CD4-positive, alpha-beta T cell (primary cell): ENCODE data around the gene KLRK1. TPM values are rescaled to one million over a fixed set of nuclear protein-coding genes. Genes with fewer than 3 reads are reported as not detected.
A peak's percentile ranks its signal among the peaks of the same experiment; 100 is the strongest.
"Not testable (repeated sequence)": the region's sequence is repeated elsewhere in the genome, so short reads cannot be mapped to it uniquely, and the experiment has no call there.

Experiments
- ATAC-seq: fragments of 200-7000 bp; cut with Tn5 transposase; one replicate; pipeline ENCODE4 v1.10.0; 2022; ENCODE audit warnings: mild to moderate bottlenecking; ENCODE audit not compliant: poor library complexity
- CTCF ChIA-PET: fragments of 350-600 bp; sonication (Branson Sonifier 250); formaldehyde crosslinking; loops from one replicate; lab custom pipeline; 2021; ENCODE audit warnings: antibody characterized with exemption, inconsistent platforms; lab: Charles Lee
- POLR2A ChIA-PET: fragments of 350-600 bp; sonication (Branson Sonifier 250); formaldehyde crosslinking; loops from one replicate; lab custom pipeline; 2021; ENCODE audit warnings: antibody characterized with exemption, inconsistent platforms; lab: Charles Lee
- DNase-seq, 14 experiments: peaks; one replicate each; pipeline ENCODE4 v3.0.0-alpha.2; 2013 to 2020; ENCODE audit warnings: mixed read lengths in 2 of 14
- H3K27ac ChIP-seq, 2 donors: one replicate each; pipeline versions ENCODE4 v1.5.1 to v1.7.0; 2013; ENCODE audit warnings: low read length in 2 of 2, low read depth in 1 of 2, mild to moderate bottlenecking in 1 of 2
- H3K27me3 ChIP-seq, 2 experiments: 1 replicate in 1 of 2; 2 replicates in 1 of 2; pipeline versions ENCODE4 v1.6.1 to v1.7.0; 2013; ENCODE audit warnings: low read length in 2 of 2, control low read depth in 1 of 2, mild to moderate bottlenecking in 1 of 2, moderate library complexity in 1 of 2; ENCODE audit not compliant: insufficient read depth in 2 of 2, control insufficient read depth in 1 of 2
- H3K36me3 ChIP-seq: one replicate; pipeline ENCODE4 v1.6.1; 2013; ENCODE audit warnings: low read length, control low read depth; ENCODE audit not compliant: insufficient read depth
- H3K4me1 ChIP-seq: one replicate; pipeline ENCODE4 v1.6.1; 2013; ENCODE audit warnings: low read length, control low read depth; ENCODE audit not compliant: insufficient read depth
- H3K4me3 ChIP-seq: one replicate; pipeline ENCODE4 v1.5.1; 2013; ENCODE audit warnings: mild to moderate bottlenecking, low read length, moderate library complexity
- H3K9me3 ChIP-seq, 2 experiments: 1 replicate in 1 of 2; 2 replicates in 1 of 2; pipeline versions ENCODE4 v1.6.1 to v1.7.0; 2013; ENCODE audit warnings: low read length in 2 of 2, mild to moderate bottlenecking in 2 of 2, control low read depth in 1 of 2, moderate library complexity in 1 of 2; ENCODE audit not compliant: control insufficient read depth in 1 of 2, insufficient read depth in 1 of 2
- H3K27ac Mint-ChIP-seq: one replicate; pipeline ENCODE4 v1.8.0; 2020; ENCODE audit warnings: mixed read lengths
- H3K27me3 Mint-ChIP-seq: one replicate; pipeline ENCODE4 v1.8.0; 2021; ENCODE audit warnings: mixed read lengths
- H3K36me3 Mint-ChIP-seq: one replicate; pipeline ENCODE4 v1.8.0; 2021; ENCODE audit warnings: low read depth, mixed read lengths
- H3K4me1 Mint-ChIP-seq: one replicate; pipeline ENCODE4 v1.8.0; 2021; ENCODE audit warnings: low read depth, mixed read lengths
- H3K4me3 Mint-ChIP-seq: one replicate; pipeline ENCODE4 v1.8.0; 2020; ENCODE audit warnings: mild to moderate bottlenecking, mixed read lengths
- H3K9me3 Mint-ChIP-seq: one replicate; pipeline ENCODE4 v1.8.0; 2020; ENCODE audit warnings: mixed read lengths
- intact Hi-C, 2 experiments: fragments of 100-400 bp; cut with DNase I in 1 of 2; cut with micrococcal nuclease in 1 of 2; formaldehyde crosslinking; loops; one replicate each; pipeline versions ENCODE4 v1.15.1 to v1.9.0; 2023 to 2025; cut with DNase I, micrococcal nuclease
- total RNA-seq, 174 experiments: library from RNA in 2 of 174; stranded (reverse) in 2 of 174; gene quantifications; one replicate each; pipeline ENCODE4 v1.2.3 and lab custom pipeline; 2021 to 2026
- TF ChIP-seq, protein P1 (sequence below): fragments of 200-600 bp; IDR thresholded peaks from one replicate; pipeline ENCODE4 v1.8.0; 2022; ENCODE audit warnings: antibody characterized with exemption, mild to moderate bottlenecking

KLRK1 gene
- total RNA-seq, 2 experiments from 2014 or later: 0.96 to 1.0 TPM

GRCh38 chr12:10400829-10401228, 11.0 kb upstream of the KLRK1 start:
- no peaks in the 10 kb centered on the region for H3K4me1 ChIP-seq
- no peak overlapping the region for H3K27ac ChIP-seq
- no peak overlapping the region for H3K4me3 ChIP-seq
- Mint-ChIP-seq H3K27ac (no peak overlapping the region), H3K4me3 (no peak overlapping the region), H3K9me3 (no peaks in the 10 kb centered on the region), H3K36me3 (no peaks in the 10 kb centered on the region), H3K4me1 (peaks cover under 1% of the 10 kb centered on the region), H3K27me3 (peaks cover 19% of the 10 kb centered on the region)
- ATAC-seq: no peak
- no peaks in the 10 kb centered on the region for H3K9me3 ChIP-seq
- no peak for DNase-seq
- intact Hi-C loops: no loop called here
- H3K36me3 ChIP-seq: no peaks in the 10 kb centered on the region
- TF ChIP-seq, protein P1, sequence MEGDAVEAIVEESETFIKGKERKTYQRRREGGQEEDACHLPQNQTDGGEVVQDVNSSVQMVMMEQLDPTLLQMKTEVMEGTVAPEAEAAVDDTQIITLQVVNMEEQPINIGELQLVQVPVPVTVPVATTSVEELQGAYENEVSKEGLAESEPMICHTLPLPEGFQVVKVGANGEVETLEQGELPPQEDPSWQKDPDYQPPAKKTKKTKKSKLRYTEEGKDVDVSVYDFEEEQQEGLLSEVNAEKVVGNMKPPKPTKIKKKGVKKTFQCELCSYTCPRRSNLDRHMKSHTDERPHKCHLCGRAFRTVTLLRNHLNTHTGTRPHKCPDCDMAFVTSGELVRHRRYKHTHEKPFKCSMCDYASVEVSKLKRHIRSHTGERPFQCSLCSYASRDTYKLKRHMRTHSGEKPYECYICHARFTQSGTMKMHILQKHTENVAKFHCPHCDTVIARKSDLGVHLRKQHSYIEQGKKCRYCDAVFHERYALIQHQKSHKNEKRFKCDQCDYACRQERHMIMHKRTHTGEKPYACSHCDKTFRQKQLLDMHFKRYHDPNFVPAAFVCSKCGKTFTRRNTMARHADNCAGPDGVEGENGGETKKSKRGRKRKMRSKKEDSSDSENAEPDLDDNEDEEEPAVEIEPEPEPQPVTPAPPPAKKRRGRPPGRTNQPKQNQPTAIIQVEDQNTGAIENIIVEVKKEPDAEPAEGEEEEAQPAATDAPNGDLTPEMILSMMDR: no peak
- ChIA-PET POLR2A (no interaction called here), CTCF (no interaction called here)
- peaks cover 0 to 6% of the 10 kb centered on the region in 2 experiments for H3K27me3 ChIP-seq

DNA sequence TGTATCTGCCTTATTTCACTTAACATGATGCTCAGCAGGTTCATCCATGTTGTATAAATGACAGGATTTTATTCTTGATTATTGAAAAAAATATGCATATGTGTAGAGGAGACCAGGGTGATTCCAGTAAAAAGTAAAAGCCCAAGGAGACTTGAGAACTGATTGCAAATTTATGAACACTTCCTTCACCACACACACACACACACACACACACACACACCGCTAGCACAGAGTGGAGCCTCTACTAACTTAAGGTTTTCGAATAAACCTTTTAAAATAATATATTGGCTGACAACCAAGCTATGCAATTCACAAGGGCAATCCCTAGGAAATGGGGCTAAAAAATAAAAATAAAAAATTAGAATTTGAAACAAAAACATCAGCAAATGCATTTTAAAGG, 8.3 kb upstream of the KLRK1 start:
- intact Hi-C loops: loop anchor here in 1 of 2 experiments (10.0 kb wide), 1 partner anchor 63 kb away; no protein-coding TSS in a partner anchor
- ATAC-seq (no peak), DNase-seq (no peak)
- Mint-ChIP-seq H3K4me3 (no peak overlapping the region), H3K27ac (no peak overlapping the region), H3K4me1 (peaks cover 7% of the 10 kb centered on the region), H3K36me3 (no peaks in the 10 kb centered on the region), H3K27me3 (peaks cover 23% of the 10 kb centered on the region), H3K9me3 (no peaks in the 10 kb centered on the region)
- CTCF ChIA-PET: no interaction called here
- POLR2A ChIA-PET: no interaction called here
- no peak overlapping the region for H3K27ac ChIP-seq
- no peaks in the 10 kb centered on the region for H3K9me3 ChIP-seq
- H3K4me1 ChIP-seq: no peaks in the 10 kb centered on the region
- H3K36me3 ChIP-seq: no peaks in the 10 kb centered on the region
- peaks cover 0 to 6% of the 10 kb centered on the region in 2 experiments for H3K27me3 ChIP-seq
- no peak overlapping the region for H3K4me3 ChIP-seq
- TF ChIP-seq, protein P1: no peak

DNA sequence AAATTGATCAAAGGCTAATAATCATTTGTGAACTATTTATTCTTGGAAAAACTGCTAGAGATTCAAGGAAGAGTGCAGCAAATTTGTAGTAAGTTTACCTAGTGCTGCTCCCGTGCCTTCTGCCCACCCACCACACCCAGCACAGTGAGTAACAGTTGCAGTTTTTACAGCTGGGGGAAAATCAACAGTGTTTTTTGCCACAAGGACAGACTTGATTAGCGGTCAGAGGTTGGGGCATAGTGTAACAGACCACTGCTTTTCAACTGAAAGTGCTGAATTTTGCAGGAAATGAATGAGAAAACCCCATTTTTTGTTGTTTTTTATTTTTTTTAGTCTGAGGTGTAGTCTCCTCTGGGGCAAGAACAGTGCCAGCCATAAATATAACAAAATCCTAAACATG, 7.5 kb upstream of the KLRK1 start:
- peaks cover 7% of the 10 kb centered on the region for H3K4me1 Mint-ChIP-seq
- Histone ChIP-seq H3K4me3 (no peak overlapping the region), H3K36me3 (no peaks in the 10 kb centered on the region), H3K27me3 (peaks cover 0 to 6% of the 10 kb centered on the region in 2 experiments), H3K9me3 (no peaks in the 10 kb centered on the region), H3K27ac (no peak overlapping the region), H3K4me1 (no peaks in the 10 kb centered on the region)
- no peak overlapping the region for H3K27ac Mint-ChIP-seq
- TF ChIP-seq, protein P1: no peak
- no peak overlapping the region for H3K4me3 Mint-ChIP-seq
- ChIA-PET CTCF (no interaction called here), POLR2A (no interaction called here)
- no peak for ATAC-seq
- H3K36me3 Mint-ChIP-seq: no peaks in the 10 kb centered on the region
- intact Hi-C loops: loop anchor here in 1 of 2 experiments (10.0 kb wide), 1 partner anchor 62 kb away; no protein-coding TSS in a partner anchor
- H3K27me3 Mint-ChIP-seq: peaks cover 23% of the 10 kb centered on the region
- DNase-seq: peak in 1 of 14 experiments; percentile 61
- H3K9me3 Mint-ChIP-seq: no peaks in the 10 kb centered on the region

DNA sequence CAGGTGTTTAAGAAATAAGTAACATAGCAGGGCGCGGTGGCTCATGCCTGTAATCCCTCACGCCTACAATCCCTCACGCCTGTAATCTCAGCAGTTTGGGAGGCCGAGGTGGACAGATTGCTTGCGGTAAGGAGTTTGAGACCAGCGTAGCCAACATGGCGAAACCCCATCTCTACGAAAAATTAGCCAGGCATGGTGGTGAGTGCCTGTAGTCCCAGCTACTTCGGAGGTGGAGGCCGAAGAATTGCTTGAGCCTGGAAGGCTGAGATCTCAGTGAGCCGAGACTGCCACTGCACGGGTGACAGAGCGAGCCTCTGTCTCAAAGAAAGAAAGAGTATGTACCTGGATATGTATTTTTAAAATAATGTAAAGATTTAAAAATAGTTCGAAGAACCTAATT, 6.3 kb upstream of the KLRK1 start:
- H3K9me3 Mint-ChIP-seq, H3K4me3 ChIP-seq, H3K4me1 Mint-ChIP-seq, DNase-seq, POLR2A ChIA-PET, H3K27ac ChIP-seq, H3K36me3 ChIP-seq, H3K4me3 Mint-ChIP-seq, H3K27ac Mint-ChIP-seq, H3K9me3 ChIP-seq, H3K27me3 ChIP-seq, ATAC-seq, H3K4me1 ChIP-seq, CTCF ChIA-PET, H3K36me3 Mint-ChIP-seq: not testable (repeated sequence)
- peaks cover 27% of the 10 kb centered on the region for H3K27me3 Mint-ChIP-seq
- intact Hi-C loops: loop anchor here in 1 of 2 experiments (10.0 kb wide), 1 partner anchor 61 kb away; no protein-coding TSS in a partner anchor
